Fibroblast of lung (primary cell): ENCODE results near the gene MAK.

Experiments
- CTCF ChIP-seq, 2 donors: IDR thresholded peaks in 1 of 2; conservative IDR thresholded peaks in 1 of 2; 1 replicate in 1 of 2; 2 replicates in 1 of 2; pipeline ENCODE4 v1.5.1; 2011 to 2012; ENCODE audit warnings: low read length in 2 of 2, control low read depth in 1 of 2, inconsistent platforms in 1 of 2, low read depth in 1 of 2, mild to moderate bottlenecking in 1 of 2
- EZH2 ChIP-seq: IDR thresholded peaks from 2 replicates; pipeline ENCODE4 v1.5.1; 2012; ENCODE audit warnings: low read length, control low read depth, mild to moderate bottlenecking; ENCODE audit errors: missing control alignments

- TF ChIP-seq CTCF (conservative IDR thresholded peaks at IDR 0.05 in 1 of 2, IDR thresholded peaks at IDR 0.05 in 1 of 2; ENCODE audit: low read depth in 1 of 2, low read length in 2 of 2), result no peak
- no peak for TF ChIP-seq EZH2
Measured at GRCh38 chr6:10800810-10801209, 37.5 kb downstream of the MAK start.
